Stomach (tissue), 9 donors: ENCODE measurements around the gene XXYLT1. TPM values are rescaled to one million over a fixed set of nuclear protein-coding genes. Genes with fewer than 3 reads are reported as not detected.

Experiments
- DNase-seq, 2 donors: peaks; one replicate each; pipeline versions ENCODE4 v3.0.0 to v3.0.0-alpha.2; 2013 to 2019
- H3K27ac ChIP-seq, 5 donors: fragments of 200-600 bp in 4 of 5; sonication (generic) in 4 of 5; one replicate each; pipeline ENCODE4 v1.5.1; 2013 to 2019; ENCODE audit warnings: mild to moderate bottlenecking in 1 of 5, moderate library complexity in 1 of 5
- H3K27me3 ChIP-seq, 3 donors: fragments of 200-600 bp; sonication (generic); one replicate each; pipeline ENCODE4 v1.5.1; 2017 to 2019; ENCODE audit warnings: mixed run types in 1 of 3
- H3K36me3 ChIP-seq, 4 donors: fragments of 200-600 bp; sonication (generic); 1 replicate in 3 of 4; 2 replicates in 1 of 4; pipeline ENCODE4 v1.5.1; 2016 to 2019
- H3K4me1 ChIP-seq, 4 donors: fragments of 200-600 bp; sonication (generic); one replicate each; pipeline ENCODE4 v1.5.1; 2016 to 2019
- H3K4me3 ChIP-seq, 4 donors: fragments of 200-600 bp; sonication (generic) in 3 of 4; one replicate each; pipeline ENCODE4 v1.5.1; 2016 to 2019; ENCODE audit warnings: mild to moderate bottlenecking in 1 of 4
- H3K9me3 ChIP-seq, 4 donors: fragments of 200-600 bp; sonication (generic); one replicate each; pipeline ENCODE4 v1.5.1; 2016 to 2019
- CTCF ChIP-seq, 7 experiments: fragments of 450-650 bp in 4 of 7; fragments of 200-600 bp in 3 of 7; sonication (generic) in 3 of 7; IDR thresholded peaks; one replicate each; pipeline ENCODE4 v1.5.1; 2016 to 2019; ENCODE audit warnings: antibody characterized with exemption in 7 of 7, control low read depth in 2 of 7, mild to moderate bottlenecking in 1 of 7
- EP300 ChIP-seq: sonication (generic); formaldehyde crosslinking; IDR thresholded peaks from one replicate; pipeline ENCODE4 v1.6.1; 2017; ENCODE audit warnings: antibody characterized with exemption
- POLR2A ChIP-seq, 4 donors: fragments of 450-650 bp; IDR thresholded peaks; one replicate each; pipeline ENCODE4 v1.6.1; 2016; ENCODE audit warnings: antibody characterized with exemption in 4 of 4, control low read depth in 2 of 4, mild to moderate bottlenecking in 1 of 4, moderate library complexity in 1 of 4
- POLR2AphosphoS5 ChIP-seq, 3 donors: sonication (generic); formaldehyde crosslinking; IDR thresholded peaks; one replicate each; pipeline ENCODE4 v1.6.1; 2016; ENCODE audit warnings: antibody characterized with exemption in 3 of 3
- whole genome bisulfite sequencing, 5 donors: extraction: QIAGEN DNeasy Blood & Tissue Kit in 3 of 5; methylation state at CpG; one replicate each; pipeline versions ENCODE4 v1.1.5 to v1.1.7; 2013 to 2018; 5-methylcytosine and 5-hydroxymethylcytosine counted together
- intact Hi-C: fragments of 100-400 bp; cut with DNase I; formaldehyde crosslinking; loops from one replicate; pipeline ENCODE4 v1.15.1; 2023; ENCODE audit warnings: low total_unique reads
- polyA plus RNA-seq, 3 donors: library from polyadenylated mRNA; stranded (reverse); fragments of 200-250 nt; gene quantifications; one replicate each; pipeline ENCODE4 v1.2.3, GENCODE V29; 2013
- total RNA-seq, 5 donors: library from RNA; depleted of rRNA; stranded (reverse); fragments of >200 nt; gene quantifications; one replicate each; pipeline versions ENCODE4 v1.1.0 to v1.2.3, GENCODE V29; 2014 to 2016
- donor health status: healthy with polysubstance abuse.
- donor health status: Bipolar disorder and iron deficiency.
- donor health status: healthy.

The XXYLT1 gene
- total and polyA plus RNA-seq, 8 donors = 2.1 to 41.5 (median 11.4) TPM; not detected in 1

GRCh38 chr3:195129644-195130492, 141.1 kb downstream of the XXYLT1 start:
- DNase-seq = no peak
- 58 to 71% (median 67%) methylated on average over 11 of the region's 11 CpGs for WGBS, 5 donors
- peaks cover 0 to 24% (median 12%) of the 10 kb centered on the region in 4 donors for H3K4me1 ChIP-seq
- no peaks in the 10 kb centered on the region for H3K27me3 ChIP-seq
- H3K9me3 ChIP-seq = no peaks in the 10 kb centered on the region
- intact Hi-C loops = no loop called here
- no peak overlapping the region for H3K4me3 ChIP-seq
- no peaks in the 10 kb centered on the region for H3K36me3 ChIP-seq
- no peak overlapping the region for H3K27ac ChIP-seq
- TF ChIP-seq CTCF (IDR thresholded peaks at IDR 0.05) = no peak
- no peak for TF ChIP-seq EP300
- no peak for TF ChIP-seq POLR2A (IDR thresholded peaks at IDR 0.05)
- TF ChIP-seq POLR2AphosphoS5 (IDR thresholded peaks at IDR 0.05) = no peak

- Histone ChIP-seq H3K4me1 (peaks cover 0 to 24% (median 12%) of the 10 kb centered on the region in 4 donors), H3K9me3 (no peaks in the 10 kb centered on the region), H3K27me3 (no peaks in the 10 kb centered on the region), H3K4me3 (no peak overlapping the region), H3K36me3 (no peaks in the 10 kb centered on the region), H3K27ac (no peak overlapping the region)
- no peak for DNase-seq
- no peak for TF ChIP-seq POLR2AphosphoS5 (IDR thresholded peaks at IDR 0.05)
- no peak for TF ChIP-seq POLR2A (IDR thresholded peaks at IDR 0.05)
- no peak for TF ChIP-seq CTCF (IDR thresholded peaks at IDR 0.05)
- TF ChIP-seq EP300 = no peak
- intact Hi-C loops = no loop called here
- WGBS, 5 donors = 88 to 96% (median 93%) methylated on average over 12 of the region's 12 CpGs
Measured at GRCh38 chr3:195129072-195129643, 141.8 kb downstream of the XXYLT1 start.

GRCh38 chr3:195128255-195129071, 142.5 kb downstream of the XXYLT1 start:
- Histone ChIP-seq H3K4me3 (no peak overlapping the region), H3K4me1 (peaks cover 0 to 17% (median 10%) of the 10 kb centered on the region in 4 donors), H3K27ac (no peak overlapping the region), H3K27me3 (no peaks in the 10 kb centered on the region), H3K9me3 (no peaks in the 10 kb centered on the region), H3K36me3 (no peaks in the 10 kb centered on the region)
- 59 to 73% (median 66%) methylated on average over 7 of the region's 7 CpGs for WGBS, 5 donors
- TF ChIP-seq EP300 (no peak), POLR2A (IDR thresholded peaks at IDR 0.05) (no peak), CTCF (IDR thresholded peaks at IDR 0.05) (no peak), POLR2AphosphoS5 (IDR thresholded peaks at IDR 0.05) (no peak)
- no peak for DNase-seq
- intact Hi-C loops = no loop called here

- TF ChIP-seq EP300 = no peak
- no peak for TF ChIP-seq CTCF (IDR thresholded peaks at IDR 0.05)
- no peak for TF ChIP-seq POLR2AphosphoS5 (IDR thresholded peaks at IDR 0.05)
- no peak for TF ChIP-seq POLR2A (IDR thresholded peaks at IDR 0.05)
- Histone ChIP-seq H3K9me3 (no peaks in the 10 kb centered on the region), H3K27me3 (no peaks in the 10 kb centered on the region), H3K27ac (no peak overlapping the region), H3K4me3 (no peak overlapping the region), H3K36me3 (no peaks in the 10 kb centered on the region), H3K4me1 (peaks cover 0 to 11% (median 5%) of the 10 kb centered on the region in 4 donors)
- no peak for DNase-seq
- intact Hi-C loops = no loop called here
- 83 to 89% (median 87%) methylated on average over 14 of the region's 14 CpGs for whole genome bisulfite sequencing, 5 donors
Measured at GRCh38 chr3:195126056-195126605, 144.8 kb downstream of the XXYLT1 start.
